Putamen (tissue), 1 donor: ENCODE measurements around the gene AQP3.
"Not testable (repeated sequence)": the region's sequence is repeated elsewhere in the genome, so short reads cannot be mapped to it uniquely, and the experiment has no call there.

Experiments
- DNase-seq: peaks from one replicate; pipeline ENCODE4 v3.0.0-alpha.2; 2016; ENCODE audit warnings: low spot score

Gene AQP3

GRCh38 chr9:33465096-33465495 lies 17.7 kb upstream of the AQP3 start:
- no peak for DNase-seq

GRCh38 chr9:33464045-33464636 lies 16.7 kb upstream of the AQP3 start:
- no peak for DNase-seq

DNA sequence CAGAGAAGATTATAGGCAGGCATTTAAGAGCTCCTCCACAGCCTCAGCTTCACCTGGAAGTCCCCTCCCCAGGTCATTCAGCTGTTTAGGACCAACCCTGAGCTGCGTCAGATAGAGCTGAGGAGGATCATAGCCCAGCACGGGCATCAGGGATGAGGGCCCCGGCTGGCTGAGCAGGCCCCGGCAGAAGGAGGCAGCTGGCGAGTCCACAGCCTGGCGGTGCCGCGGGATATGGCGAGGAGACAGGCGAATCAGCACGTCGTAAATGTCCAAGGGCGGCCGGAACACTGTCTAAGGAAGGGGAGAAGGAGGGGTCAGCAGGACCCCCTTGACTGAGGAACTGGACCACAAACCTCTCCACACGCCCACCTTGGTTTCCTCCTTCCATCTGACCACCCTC lies 15.8 kb upstream of the AQP3 start:
- DNase-seq: no peak

- DNase-seq: no peak
Measured at GRCh38 chr9:33461492-33461891, 14.1 kb upstream of the AQP3 start.

GRCh38 chr9:33460854-33461253 lies 13.5 kb upstream of the AQP3 start:
- no peak for DNase-seq

DNA sequence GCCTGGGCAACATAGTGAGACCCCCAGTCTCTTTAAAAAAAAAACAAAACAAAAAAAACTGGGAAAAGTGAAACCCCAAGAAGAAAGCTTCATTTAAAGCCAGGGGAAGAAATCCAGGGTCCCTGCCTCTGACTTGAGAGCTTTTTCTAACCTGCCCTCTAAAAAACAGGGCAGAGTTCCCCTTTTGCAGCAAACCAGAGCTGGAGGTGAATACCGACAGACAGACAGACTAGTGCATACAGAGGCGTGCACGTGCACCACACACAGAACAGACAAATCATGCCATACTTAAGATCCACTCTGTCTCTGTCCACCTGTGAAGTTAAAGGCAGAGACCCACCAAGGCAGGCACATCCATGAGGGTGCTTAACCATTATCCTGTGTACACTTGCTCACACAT lies 11.7 kb upstream of the AQP3 start:
- no peak for DNase-seq

DNA sequence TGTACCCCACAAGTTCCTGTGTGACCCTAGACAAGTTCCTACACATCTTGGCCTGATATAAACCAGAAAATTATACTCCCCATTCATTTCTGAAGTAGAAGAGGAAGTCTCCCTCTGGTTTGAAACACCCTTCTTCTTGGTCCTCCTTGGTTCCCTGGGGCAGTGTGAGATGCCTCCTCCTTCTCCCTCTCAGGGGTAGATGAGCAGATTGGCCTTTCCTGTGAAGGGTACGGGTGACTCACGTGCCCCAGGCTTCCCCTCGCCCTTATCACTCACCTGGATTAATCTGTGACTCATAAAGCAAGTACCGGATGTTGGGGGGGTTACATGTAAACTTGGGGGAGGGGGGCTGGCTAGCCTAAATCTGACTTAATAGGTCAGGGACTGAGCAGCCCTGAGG lies 11.1 kb upstream of the AQP3 start:
- DNase-seq: no peak

- no peak for DNase-seq
Measured at GRCh38 chr9:33455945-33456344, 8.6 kb upstream of the AQP3 start.

DNA sequence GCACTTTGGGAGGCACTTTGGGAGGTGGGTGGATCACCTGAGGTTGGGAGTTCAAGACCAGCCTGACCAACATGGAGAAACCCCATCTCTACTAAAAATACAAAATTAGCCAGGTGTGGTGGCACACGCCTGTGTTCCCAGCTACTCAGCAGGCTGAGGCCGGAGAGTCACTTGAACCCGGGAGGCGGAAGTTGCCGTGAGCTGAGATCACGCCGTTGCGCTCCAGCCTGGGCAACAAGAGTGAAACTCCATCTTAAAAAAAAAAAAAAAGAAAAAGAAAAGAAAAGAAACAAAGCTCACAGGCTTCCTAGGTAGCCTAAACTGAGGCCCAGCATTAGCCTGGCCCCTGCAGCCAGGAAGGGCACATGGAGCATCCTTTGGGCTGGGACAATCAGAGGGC lies 8.1 kb upstream of the AQP3 start:
- not testable (repeated sequence) for DNase-seq

- not testable (repeated sequence) for DNase-seq
Measured at GRCh38 chr9:33454661-33455026, 7.3 kb upstream of the AQP3 start.

GRCh38 chr9:33453999-33454660 lies 6.7 kb upstream of the AQP3 start:
- DNase-seq: no peak

- no peak for DNase-seq
Measured at GRCh38 chr9:33453286-33453860, 6.0 kb upstream of the AQP3 start.

GRCh38 chr9:33452828-33453271 lies 5.5 kb upstream of the AQP3 start:
- DNase-seq: no peak

DNA sequence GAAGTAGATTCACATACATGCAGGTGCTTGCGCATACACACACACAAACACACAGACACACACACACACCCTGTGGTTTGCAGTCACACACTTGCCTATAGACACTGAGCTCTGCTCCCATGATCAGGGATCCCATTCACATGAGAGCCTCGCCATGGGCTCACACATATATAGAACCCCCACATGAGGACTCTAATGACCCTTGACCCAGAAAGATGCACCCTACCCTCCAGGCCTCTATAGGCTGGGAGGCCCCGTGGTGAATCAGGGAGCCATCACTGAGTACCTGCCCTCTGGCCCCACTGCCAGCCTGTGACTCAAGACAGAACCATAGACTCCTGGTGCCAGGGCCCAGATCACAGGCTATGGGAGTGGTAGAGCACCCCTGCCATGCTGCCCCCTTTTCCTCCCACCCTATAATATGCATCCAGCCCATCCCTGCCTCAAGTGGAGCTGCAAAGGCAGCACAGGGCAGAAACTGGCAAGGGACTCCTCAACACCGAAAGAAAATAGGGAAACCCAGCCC lies 3.3 kb upstream of the AQP3 start:
- DNase-seq: no peak

- DNase-seq: no peak
Measured at GRCh38 chr9:33449715-33450114, 2.3 kb upstream of the AQP3 start.

GRCh38 chr9:33447799-33448553 lies 583 bp upstream of the AQP3 start:
- DNase-seq: no peak

- no peak for DNase-seq
Measured at GRCh38 chr9:33446240-33446945, 1.0 kb downstream of the AQP3 start.

- no peak for DNase-seq
Measured at GRCh38 chr9:33445389-33446239, 1.8 kb downstream of the AQP3 start.

- DNase-seq: no peak
Measured at GRCh38 chr9:33443464-33444154, 3.8 kb downstream of the AQP3 start.

GRCh38 chr9:33443047-33443446 lies 4.3 kb downstream of the AQP3 start:
- DNase-seq: no peak

DNA sequence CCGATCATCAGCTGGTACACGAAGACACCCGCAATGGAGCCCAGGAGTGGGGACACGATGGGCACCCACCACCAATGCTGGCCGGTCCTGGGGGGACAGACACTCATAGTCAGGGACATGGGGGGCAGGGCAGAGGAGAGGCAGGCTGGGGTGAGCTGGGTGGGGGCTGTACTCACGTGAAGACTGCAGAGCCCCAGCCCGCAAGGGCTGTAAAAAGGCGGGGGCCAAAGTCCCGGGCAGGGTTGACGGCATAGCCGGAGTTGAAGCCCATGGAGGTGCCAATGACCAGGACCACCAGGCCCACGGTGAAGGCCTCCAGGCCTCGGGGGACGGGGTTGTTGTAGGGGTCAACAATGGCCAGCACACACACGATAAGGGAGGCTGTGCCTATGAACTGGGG lies 5.3 kb downstream of the AQP3 start:
- no peak for DNase-seq
